HEK293 (cell line): Measurements from ENCODE around the gene TSR1.

Experiments
- ELK4 ChIP-seq: IDR thresholded peaks from 2 replicates; pipeline ENCODE4 v1.6.1; 2011; ENCODE audit warnings: mild to moderate bottlenecking, low read depth, low read length, borderline replicate concordance
- HOXA7 ChIP-seq: sonication (generic); formaldehyde crosslinking; IDR thresholded peaks from 2 replicates; pipeline ENCODE4 v1.8.1; 2022; ENCODE audit warnings: missing genetic modification reagents, borderline replicate concordance
- HOXC10 ChIP-seq: sonication (generic); formaldehyde crosslinking; IDR thresholded peaks from 2 replicates; pipeline ENCODE4 v1.8.1; 2023; ENCODE audit warnings: mild to moderate bottlenecking, missing genetic modification reagents
- KLF1 ChIP-seq: fragments of 450-650 bp; formaldehyde crosslinking; IDR thresholded peaks from 2 replicates; pipeline ENCODE4 v1.5.1; 2016; ENCODE audit warnings: missing biosample characterization, missing genetic modification characterization
- KLF9 ChIP-seq: fragments of 450-650 bp; formaldehyde crosslinking; IDR thresholded peaks from 2 replicates; pipeline ENCODE4 v1.5.1; 2016; ENCODE audit warnings: missing biosample characterization, missing genetic modification characterization, low read depth
- MZF1 ChIP-seq: fragments of 450-650 bp; formaldehyde crosslinking; IDR thresholded peaks from 2 replicates; pipeline ENCODE4 v1.5.1; 2017; ENCODE audit warnings: missing biosample characterization, missing genetic modification characterization, borderline replicate concordance
- PRDM4 ChIP-seq: fragments of 450-650 bp; formaldehyde crosslinking; IDR thresholded peaks from 2 replicates; pipeline ENCODE4 v1.5.1; 2017; ENCODE audit warnings: missing biosample characterization, missing genetic modification characterization
- ZBTB17 ChIP-seq: fragments of 450-650 bp; formaldehyde crosslinking; IDR thresholded peaks from 2 replicates; pipeline ENCODE4 v1.5.1; 2016; ENCODE audit warnings: missing biosample characterization, missing genetic modification characterization
- ZBTB6 ChIP-seq: fragments of 450-650 bp; formaldehyde crosslinking; IDR thresholded peaks from 2 replicates; pipeline ENCODE4 v1.5.1; 2017; ENCODE audit warnings: missing biosample characterization, missing genetic modification characterization
- ZEB2 ChIP-seq: fragments of 450-650 bp; formaldehyde crosslinking; IDR thresholded peaks from 2 replicates; pipeline ENCODE4 v1.5.1; 2016; ENCODE audit warnings: missing biosample characterization, missing genetic modification characterization
- ZFP3 ChIP-seq: fragments of 450-650 bp; formaldehyde crosslinking; IDR thresholded peaks from 2 replicates; pipeline ENCODE4 v1.5.1; 2016; ENCODE audit warnings: low read depth, missing biosample characterization, missing genetic modification characterization
- ZNF121 ChIP-seq: fragments of 450-650 bp; formaldehyde crosslinking; IDR thresholded peaks from 2 replicates; pipeline ENCODE4 v1.5.1; 2016; ENCODE audit warnings: missing biosample characterization, missing genetic modification characterization
- ZNF175 ChIP-seq: fragments of 450-650 bp; formaldehyde crosslinking; IDR thresholded peaks from 2 replicates; pipeline ENCODE4 v1.5.1; 2016; ENCODE audit warnings: missing biosample characterization, missing genetic modification characterization
- ZNF2 ChIP-seq: fragments of 450-650 bp; formaldehyde crosslinking; IDR thresholded peaks from 2 replicates; pipeline ENCODE4 v1.5.1; 2016; ENCODE audit warnings: missing biosample characterization, missing genetic modification characterization
- ZNF202 ChIP-seq: fragments of 450-650 bp; formaldehyde crosslinking; IDR thresholded peaks from 2 replicates; pipeline ENCODE4 v1.5.1; 2016; ENCODE audit warnings: missing biosample characterization, missing genetic modification characterization, borderline replicate concordance
- ZNF280D ChIP-seq: fragments of 450-650 bp; formaldehyde crosslinking; IDR thresholded peaks from 2 replicates; pipeline ENCODE4 v1.5.1; 2016; ENCODE audit warnings: missing biosample characterization, missing genetic modification characterization
- ZNF292 ChIP-seq: fragments of 450-650 bp; formaldehyde crosslinking; IDR thresholded peaks from 2 replicates; pipeline ENCODE4 v1.5.1; 2016; ENCODE audit warnings: low read depth, missing biosample characterization, missing genetic modification characterization, borderline replicate concordance
- ZNF302 ChIP-seq: fragments of 450-650 bp; formaldehyde crosslinking; IDR thresholded peaks from 2 replicates; pipeline ENCODE4 v1.5.1; 2016; ENCODE audit warnings: missing biosample characterization, missing genetic modification characterization, low read depth
- ZNF350 ChIP-seq: fragments of 450-650 bp; formaldehyde crosslinking; IDR thresholded peaks from 2 replicates; pipeline ENCODE4 v1.5.0; 2017; ENCODE audit warnings: missing biosample characterization, mild to moderate bottlenecking, missing genetic modification characterization
- ZNF394 ChIP-seq: fragments of 450-650 bp; formaldehyde crosslinking; IDR thresholded peaks from 2 replicates; pipeline ENCODE4 v1.5.1; 2016; ENCODE audit warnings: missing biosample characterization, missing genetic modification characterization, mild to moderate bottlenecking, moderate library complexity, borderline replicate concordance
- ZNF398 ChIP-seq: fragments of 450-650 bp; formaldehyde crosslinking; IDR thresholded peaks from 2 replicates; pipeline ENCODE4 v1.5.1; 2017; ENCODE audit warnings: missing biosample characterization, missing genetic modification characterization
- ZNF488 ChIP-seq: fragments of 450-650 bp; formaldehyde crosslinking; IDR thresholded peaks from 2 replicates; pipeline ENCODE4 v1.5.1; 2016; ENCODE audit warnings: missing biosample characterization, missing genetic modification characterization
- ZNF558 ChIP-seq: fragments of 450-650 bp; formaldehyde crosslinking; IDR thresholded peaks from 2 replicates; pipeline ENCODE4 v1.5.1; 2016; ENCODE audit warnings: missing biosample characterization, missing genetic modification characterization
- ZNF561 ChIP-seq: fragments of 450-650 bp; IDR thresholded peaks from 2 replicates; pipeline ENCODE4 v1.5.1; 2018; ENCODE audit warnings: missing biosample characterization, missing genetic modification characterization, borderline replicate concordance
- ZNF600 ChIP-seq: fragments of 450-650 bp; formaldehyde crosslinking; IDR thresholded peaks from 2 replicates; pipeline ENCODE4 v1.5.1; 2016; ENCODE audit warnings: missing biosample characterization, missing genetic modification characterization
- ZNF626 ChIP-seq: fragments of 450-650 bp; sonication (Bioruptor Pico); formaldehyde crosslinking; IDR thresholded peaks from 2 replicates; pipeline ENCODE4 v1.5.1; 2018; ENCODE audit warnings: missing biosample characterization, missing genetic modification characterization, inconsistent platforms
- ZNF658 ChIP-seq: fragments of 450-650 bp; formaldehyde crosslinking; IDR thresholded peaks from 2 replicates; pipeline ENCODE4; 2016; ENCODE audit warnings: missing biosample characterization, missing genetic modification characterization
- ZNF664 ChIP-seq: fragments of 450-650 bp; formaldehyde crosslinking; IDR thresholded peaks from 2 replicates; pipeline ENCODE4 v1.5.1; 2016; ENCODE audit warnings: missing biosample characterization, missing genetic modification characterization
- ZNF792 ChIP-seq: fragments of 450-650 bp; formaldehyde crosslinking; IDR thresholded peaks from 2 replicates; pipeline ENCODE4 v1.5.1; 2016; ENCODE audit warnings: missing biosample characterization, missing genetic modification characterization
- ZSCAN23 ChIP-seq: fragments of 450-650 bp; formaldehyde crosslinking; IDR thresholded peaks from 2 replicates; pipeline ENCODE4 v1.5.1; 2016; ENCODE audit warnings: missing biosample characterization, missing genetic modification characterization

Gene TSR1

GRCh38 chr17:2347805-2348685, 11.8 kb upstream of the TSR1 start (continued):
- TF ChIP-seq ZBTB6 (tag by site-specific recombination), result no peak
- no peak for TF ChIP-seq ZNF561
- TF ChIP-seq ZNF280D (tag by site-specific recombination), result no peak
- no peak for TF ChIP-seq ZNF558 (tag by site-specific recombination)
- TF ChIP-seq ZNF398 (tag by site-specific recombination), result no peak
- TF ChIP-seq ZNF175 (tag by site-specific recombination), result no peak
- TF ChIP-seq ZNF792 (tag by site-specific recombination), result no peak
- TF ChIP-seq HOXA7 (CRISPR knock-in tag), result no peak
- peak; percentile 87 for TF ChIP-seq ZEB2
- TF ChIP-seq ZBTB17 (tag by site-specific recombination), result peak; percentile 85
- no peak for TF ChIP-seq ZNF626 (tag by site-specific recombination)
- TF ChIP-seq ZNF292 (tag by site-specific recombination), result no peak
- no peak for TF ChIP-seq HOXC10 (CRISPR knock-in tag)
- TF ChIP-seq ZNF488 (tag by site-specific recombination), result no peak
- no peak for TF ChIP-seq ELK4
- no peak for TF ChIP-seq ZNF658 (tag by site-specific recombination)
- TF ChIP-seq ZNF350 (tag by site-specific recombination), result no peak
- no peak for TF ChIP-seq ZNF202
- TF ChIP-seq MZF1 (tag by site-specific recombination), result no peak
- TF ChIP-seq ZNF394, result no peak
- TF ChIP-seq ZFP3 (tag by site-specific recombination), result no peak
- no peak for TF ChIP-seq PRDM4 (tag by site-specific recombination)
- no peak for TF ChIP-seq KLF9
- no peak for TF ChIP-seq ZNF2 (tag by site-specific recombination)
- no peak for TF ChIP-seq ZNF121
- peak; percentile 56; the same call in 1 of the 2 replicates for TF ChIP-seq KLF1 (tag by site-specific recombination)
- no peak for TF ChIP-seq ZNF302 (tag by site-specific recombination)
- peak; percentile 92 for TF ChIP-seq ZNF600 (tag by site-specific recombination)
- no peak for TF ChIP-seq ZNF664 (tag by site-specific recombination)
- TF ChIP-seq ZSCAN23, result no peak
